ENCODE results near the gene ELP1.

DNA sequence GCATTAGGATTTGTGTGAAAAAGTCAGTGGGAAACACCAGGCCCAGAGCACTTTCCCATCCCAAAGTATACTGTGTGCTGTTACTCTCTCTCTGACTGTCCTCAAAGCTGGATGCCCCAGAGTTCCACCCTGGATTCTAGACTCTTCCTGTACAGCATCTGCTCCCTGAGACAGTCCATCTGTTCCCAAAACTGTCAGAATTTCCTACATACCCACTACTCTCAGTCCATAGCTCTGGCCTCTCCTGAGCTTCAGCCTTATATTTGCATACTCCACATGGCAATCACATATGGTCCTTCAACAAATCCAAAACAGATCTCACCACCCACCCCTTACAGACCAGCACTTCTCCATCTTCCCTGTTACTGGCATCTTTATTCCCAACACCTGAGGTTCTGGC is 9.5 kb downstream of the ELP1 start:
- TF ChIP-seq POLR2A (IDR thresholded peaks at IDR 0.05) = no peak
- TF ChIP-seq, protein P1, sequence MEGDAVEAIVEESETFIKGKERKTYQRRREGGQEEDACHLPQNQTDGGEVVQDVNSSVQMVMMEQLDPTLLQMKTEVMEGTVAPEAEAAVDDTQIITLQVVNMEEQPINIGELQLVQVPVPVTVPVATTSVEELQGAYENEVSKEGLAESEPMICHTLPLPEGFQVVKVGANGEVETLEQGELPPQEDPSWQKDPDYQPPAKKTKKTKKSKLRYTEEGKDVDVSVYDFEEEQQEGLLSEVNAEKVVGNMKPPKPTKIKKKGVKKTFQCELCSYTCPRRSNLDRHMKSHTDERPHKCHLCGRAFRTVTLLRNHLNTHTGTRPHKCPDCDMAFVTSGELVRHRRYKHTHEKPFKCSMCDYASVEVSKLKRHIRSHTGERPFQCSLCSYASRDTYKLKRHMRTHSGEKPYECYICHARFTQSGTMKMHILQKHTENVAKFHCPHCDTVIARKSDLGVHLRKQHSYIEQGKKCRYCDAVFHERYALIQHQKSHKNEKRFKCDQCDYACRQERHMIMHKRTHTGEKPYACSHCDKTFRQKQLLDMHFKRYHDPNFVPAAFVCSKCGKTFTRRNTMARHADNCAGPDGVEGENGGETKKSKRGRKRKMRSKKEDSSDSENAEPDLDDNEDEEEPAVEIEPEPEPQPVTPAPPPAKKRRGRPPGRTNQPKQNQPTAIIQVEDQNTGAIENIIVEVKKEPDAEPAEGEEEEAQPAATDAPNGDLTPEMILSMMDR (IDR thresholded peaks at IDR 0.05) = no peak

Data from testis (tissue), 2 donors.